GM19438 (cell line): ENCODE results near the gene CEP41.

ENCODE experiments used
- ATAC-seq: cut with Tn5 transposase; IDR thresholded peaks from one replicate; pipeline ENCODE4 v1.9.1; 2021; ENCODE audit warnings: low read depth; ENCODE audit not compliant: unreplicated experiment

The CEP41 gene

GRCh38 chr7:130356876-130357611 is 83.8 kb downstream of the CEP41 start:
- no peak for ATAC-seq

- no peak for ATAC-seq
These were observed 84.5 kb downstream of the CEP41 start for GRCh38 chr7:130356121-130356875.

- no peak for ATAC-seq
These were observed 87.6 kb downstream of the CEP41 start for GRCh38 chr7:130353196-130353595.

- ATAC-seq: no peak
These were observed 88.4 kb downstream of the CEP41 start for GRCh38 chr7:130352194-130353074.

- ATAC-seq: no peak
These were observed 89.1 kb downstream of the CEP41 start for GRCh38 chr7:130351791-130352090.

- no peak for ATAC-seq
These were observed 89.6 kb downstream of the CEP41 start for GRCh38 chr7:130350945-130351790.

GRCh38 chr7:130349911-130350782 is 90.7 kb downstream of the CEP41 start:
- no peak for ATAC-seq

- no peak for ATAC-seq
These were observed 93.9 kb downstream of the CEP41 start for GRCh38 chr7:130346941-130347340.

GRCh38 chr7:130346177-130346905 is 94.5 kb downstream of the CEP41 start:
- no peak for ATAC-seq

- ATAC-seq: no peak
These were observed 95.1 kb downstream of the CEP41 start for GRCh38 chr7:130345725-130346124.

- ATAC-seq: no peak
These were observed 95.7 kb downstream of the CEP41 start for GRCh38 chr7:130345136-130345535.

GRCh38 chr7:130344271-130344866 is 96.4 kb downstream of the CEP41 start, which contains the start of gene CPA5:
Gene CPA5, plus strand, starts transcription at chr7:130344816. Its CDS starts 1,670 bp downstream, at chr7:130346486.
- ATAC-seq: no peak
